H1 (cell line): Measurements from ENCODE around the gene FOLR1. TPM values are rescaled to one million over a fixed set of nuclear protein-coding genes. Genes with fewer than 3 reads are reported as not detected.

ENCODE experiments used
- CTCF ChIA-PET: fragments of 300-600 bp; sonication (Branson Sonifier 250); formaldehyde crosslinking; loops from one replicate; lab custom pipeline; 2021; ENCODE audit not compliant: partially characterized antibody; lab: Charles Lee
- POLR2A ChIA-PET: fragments of 300-600 bp; sonication (Branson Sonifier 250); formaldehyde crosslinking; loops from one replicate; lab custom pipeline; 2021; ENCODE audit warnings: inconsistent platforms; ENCODE audit not compliant: partially characterized antibody; lab: Charles Lee
- DNase-seq, 2 experiments: peaks; one replicate each; pipeline versions ENCODE4 v3.0.0 to v3.0.0-alpha.2; 2010 to 2022; ENCODE audit warnings: low spot score in 2 of 2, low read depth in 1 of 2, mixed read lengths in 1 of 2
- FAIRE-seq: peaks from 2 replicates; lab custom pipeline; 2011; peaks lifted over from hg19 to GRCh38; lab: Jason Lieb, UNC
- H2AFZ ChIP-seq: 2 replicates; pipeline ENCODE4 v1.8.1; 2012; ENCODE audit warnings: low read length, inconsistent platforms
- H2AK5ac ChIP-seq: 2 replicates; pipeline ENCODE4 v1.6.1; 2013; ENCODE audit warnings: low read depth, low read length
- H2BK120ac ChIP-seq: replicated peaks from 2 replicates; pipeline ENCODE3; 2013; ENCODE audit warnings: low read depth, low read length, inconsistent platforms
- H2BK12ac ChIP-seq: 2 replicates; pipeline ENCODE4 v1.6.1; 2013; ENCODE audit warnings: low read depth, low read length
- H2BK15ac ChIP-seq: 2 replicates; pipeline ENCODE4 v1.6.1; 2013; ENCODE audit warnings: low read length
- H2BK20ac ChIP-seq: 2 replicates; pipeline ENCODE4 v1.6.1; 2013; ENCODE audit warnings: low read length
- H2BK5ac ChIP-seq: 2 replicates; pipeline ENCODE4 v1.6.1; 2013; ENCODE audit warnings: low read depth, low read length
- H3K14ac ChIP-seq: 2 replicates; pipeline ENCODE4 v1.6.1; 2013; ENCODE audit warnings: inconsistent platforms; ENCODE audit not compliant: insufficient read length
- H3K18ac ChIP-seq: 2 replicates; pipeline ENCODE4 v1.6.1; 2013; ENCODE audit warnings: low read length; ENCODE audit errors: extremely low read depth
- H3K23ac ChIP-seq: 2 replicates; pipeline ENCODE4 v1.6.1; 2013; ENCODE audit warnings: inconsistent platforms; ENCODE audit not compliant: insufficient read length
- H3K23me2 ChIP-seq: 2 replicates; pipeline ENCODE4 v1.6.1; 2013; ENCODE audit warnings: low read depth, low read length
- H3K27ac ChIP-seq: 2 replicates; pipeline ENCODE4 v1.6.1; 2011; ENCODE audit warnings: low read depth, low read length, inconsistent platforms
- H3K27me3 ChIP-seq, 4 experiments: replicated peaks in 1 of 4; 1 replicate in 1 of 4; 2 replicates in 3 of 4; pipeline versions ENCODE4 v1.6.1 to v1.8.1; 2011 to 2013; ENCODE audit warnings: low read length in 3 of 4, mild to moderate bottlenecking in 3 of 4, inconsistent platforms in 2 of 4, mixed read lengths in 2 of 4, moderate library complexity in 1 of 4; ENCODE audit not compliant: control insufficient read depth in 3 of 4, insufficient read depth in 3 of 4; ENCODE audit errors: extremely low read depth in 1 of 4
- H3K36me3 ChIP-seq, 4 experiments: 2 replicates each; pipeline versions ENCODE4 v1.6.1 to v1.8.1; 2011 to 2013; ENCODE audit warnings: mild to moderate bottlenecking in 4 of 4, low read length in 3 of 4, moderate library complexity in 2 of 4, control low read depth in 1 of 4, inconsistent platforms in 1 of 4; ENCODE audit not compliant: insufficient read depth in 4 of 4, control insufficient read depth in 2 of 4
- H3K4ac ChIP-seq: replicated peaks from 2 replicates; pipeline ENCODE3; 2013; ENCODE audit warnings: low read length, low read depth, mixed read lengths, inconsistent platforms; ENCODE audit not compliant: insufficient read length
- H3K4me1 ChIP-seq, 4 experiments: replicated peaks in 1 of 4; 1 replicate in 1 of 4; 2 replicates in 3 of 4; pipeline versions ENCODE4 v1.6.1 to v1.8.1; 2011 to 2013; ENCODE audit warnings: low read length in 3 of 4, inconsistent platforms in 2 of 4, mixed read lengths in 1 of 4; ENCODE audit not compliant: insufficient read depth in 4 of 4, control insufficient read depth in 3 of 4
- H3K4me2 ChIP-seq, 2 experiments: 2 replicates each; pipeline versions ENCODE4 v1.6.1 to v1.8.1; 2011 to 2013; ENCODE audit warnings: low read depth in 2 of 2, low read length in 2 of 2, control low read depth in 1 of 2, inconsistent platforms in 1 of 2, mild to moderate bottlenecking in 1 of 2; ENCODE audit not compliant: insufficient read depth in 1 of 2
- H3K4me3 ChIP-seq, 4 experiments: fragments of 200-600, 300-600 bp in 1 of 4; sonication (generic), shearing (Covaris generic), sonication (Bioruptor Twin) in 1 of 4; 2 replicates each; pipeline versions ENCODE4 v1.5.1 to v1.8.1; 2011 to 2016; ENCODE audit warnings: low read length in 4 of 4, low read depth in 3 of 4, control low read depth in 2 of 4, inconsistent platforms in 2 of 4, mild to moderate bottlenecking in 2 of 4, mixed read lengths in 1 of 4, moderate library complexity in 1 of 4; ENCODE audit not compliant: insufficient read depth in 2 of 4; ENCODE audit errors: extremely low read depth in 1 of 4
- H3K56ac ChIP-seq: replicated peaks from 2 replicates; pipeline ENCODE3; 2013; ENCODE audit warnings: low read depth, mild to moderate bottlenecking, mixed read lengths, low read length, inconsistent platforms; ENCODE audit not compliant: insufficient read length
- H3K79me1 ChIP-seq: 2 replicates; pipeline ENCODE4 v1.6.1; 2013; ENCODE audit warnings: low read depth, low read length, control low read depth
- H3K79me2 ChIP-seq, 2 experiments: 2 replicates each; pipeline versions ENCODE4 v1.6.1 to v1.8.1; 2012 to 2013; ENCODE audit warnings: low read length in 2 of 2, mild to moderate bottlenecking in 2 of 2, inconsistent platforms in 1 of 2; ENCODE audit not compliant: insufficient read depth in 2 of 2, control insufficient read depth in 1 of 2
- H3K9ac ChIP-seq, 4 experiments: replicated peaks in 1 of 4; 1 replicate in 1 of 4; 2 replicates in 3 of 4; pipeline versions ENCODE4 v1.6.1 to v1.8.1; 2011 to 2013; ENCODE audit warnings: low read depth in 3 of 4, low read length in 3 of 4, control low read depth in 2 of 4, mild to moderate bottlenecking in 2 of 4, moderate library complexity in 2 of 4, inconsistent platforms in 1 of 4; ENCODE audit errors: extremely low read depth in 1 of 4
- H3K9me3 ChIP-seq, 2 experiments: 2 replicates each; pipeline versions ENCODE4 v1.6.1 to v1.8.1; 2012 to 2013; ENCODE audit warnings: mild to moderate bottlenecking in 2 of 2, moderate library complexity in 2 of 2, control low read depth in 1 of 2, inconsistent platforms in 1 of 2, low read depth in 1 of 2, low read length in 1 of 2, mixed read lengths in 1 of 2; ENCODE audit not compliant: insufficient read depth in 2 of 2
- H4K20me1 ChIP-seq, 2 experiments: replicated peaks in 1 of 2; 2 replicates each; pipeline versions ENCODE3 to v1.8.1; 2011 to 2013; ENCODE audit warnings: inconsistent platforms in 2 of 2, low read length in 2 of 2, mild to moderate bottlenecking in 1 of 2; ENCODE audit not compliant: insufficient read depth in 2 of 2, control insufficient read depth in 1 of 2
- H4K5ac ChIP-seq: 2 replicates; pipeline ENCODE4 v1.6.1; 2013; ENCODE audit warnings: low read length, low read depth, mixed read lengths, inconsistent platforms; ENCODE audit not compliant: insufficient read length
- H4K8ac ChIP-seq: 2 replicates; pipeline ENCODE4 v1.8.0; 2013; ENCODE audit warnings: mild to moderate bottlenecking, moderate library complexity, low read length, inconsistent platforms; ENCODE audit not compliant: insufficient read depth; ENCODE audit errors: extremely low read depth
- H4K91ac ChIP-seq: replicated peaks from 2 replicates; pipeline ENCODE3; 2013; ENCODE audit warnings: low read length, mixed read lengths, inconsistent platforms; ENCODE audit not compliant: insufficient read length
- CHD1 ChIP-seq: IDR thresholded peaks from 2 replicates; pipeline ENCODE4 v1.6.1; 2012; ENCODE audit warnings: low read depth, low read length, improper control_type of control experiment
- CTBP2 ChIP-seq: IDR thresholded peaks from 2 replicates; pipeline ENCODE4 v1.7.0; 2011; ENCODE audit warnings: borderline replicate concordance, mild to moderate bottlenecking, moderate library complexity, mixed read lengths, low read length; ENCODE audit not compliant: insufficient read depth, insufficient read length
- FOSL1 ChIP-seq: IDR thresholded peaks from 2 replicates; pipeline ENCODE4 v1.6.1; 2011; ENCODE audit warnings: mild to moderate bottlenecking, low read depth, low read length, moderate library complexity; ENCODE audit not compliant: insufficient read depth
- MAFK ChIP-seq: IDR thresholded peaks from 2 replicates; pipeline ENCODE4 v1.6.1; 2012; ENCODE audit warnings: low read depth, mild to moderate bottlenecking, improper control_type of control experiment, low read length
- PHF8 ChIP-seq: fragments of 200-600 bp; sonication (generic); conservative IDR thresholded peaks from 2 replicates; pipeline ENCODE4 v1.7.1; 2012; ENCODE audit warnings: low read depth, mild to moderate bottlenecking, inconsistent platforms, low read length, moderate library complexity
- POLR2AphosphoS5 ChIP-seq: IDR thresholded peaks from 2 replicates; pipeline ENCODE4 v1.6.1; 2011; ENCODE audit warnings: low read depth, low read length
- RAD21 ChIP-seq, 2 experiments: IDR thresholded peaks in 1 of 2; conservative IDR thresholded peaks in 1 of 2; 2 replicates each; pipeline ENCODE4 v1.6.1; 2011; ENCODE audit warnings: low read depth in 2 of 2, low read length in 2 of 2, improper control_type of control experiment in 1 of 2, inconsistent platforms in 1 of 2, mild to moderate bottlenecking in 1 of 2, moderate library complexity in 1 of 2
- RNF2 ChIP-seq: fragments of 200-900, 300-1000 bp; sonication (generic); IDR thresholded peaks from 2 replicates; pipeline ENCODE4 v1.7.1; 2016; ENCODE audit warnings: borderline replicate concordance, low read depth, mild to moderate bottlenecking, antibody characterized with exemption, low read length; ENCODE audit not compliant: poor library complexity, severe bottlenecking; ENCODE audit errors: missing control alignments
- SIRT6 ChIP-seq: IDR thresholded peaks from one replicate; pipeline ENCODE4 v1.7.1; 2012; ENCODE audit warnings: low read length, inconsistent platforms
- TBP ChIP-seq: IDR thresholded peaks from 2 replicates; pipeline ENCODE4 v1.6.1; 2011; ENCODE audit warnings: low read depth, low read length, improper control_type of control experiment
- YY1 ChIP-seq: IDR thresholded peaks from 2 replicates; pipeline ENCODE4 v1.6.1; 2011; ENCODE audit warnings: low read depth, mild to moderate bottlenecking, low read length
- ZNF274 ChIP-seq: IDR thresholded peaks from 2 replicates; pipeline ENCODE4 v1.7.0; 2012; ENCODE audit warnings: low read length, borderline replicate concordance; ENCODE audit errors: extremely low read depth
- WGBS, 2 experiments: shearing (Covaris generic) in 1 of 2; methylation state at CpG; one replicate each; pipeline versions ENCODE4 v1.1.6 to v1.1.7; 2013 to 2015; ENCODE audit warnings: low lambda C conversion rate in 2 of 2, mixed read lengths in 2 of 2, inconsistent platforms in 1 of 2, low coverage in 1 of 2, missing lambda C conversion rate in 1 of 2; ENCODE audit not compliant: insufficient replicate concordance in 2 of 2, insufficient coverage in 1 of 2, insufficient read length in 1 of 2; ENCODE audit errors: extremely low coverage in 1 of 2, missing lambda C conversion rate in 1 of 2; 5-methylcytosine and 5-hydroxymethylcytosine counted together
- polyA plus RNA-seq, 7 experiments: library from polyadenylated mRNA; depleted of rRNA in 3 of 7; stranded (reverse) in 5 of 7; unstranded in 2 of 7; fragments of >200 nt in 5 of 7; fragments of 200-250 nt in 2 of 7; gene quantifications; 1 replicate in 5 of 7; 2 replicates in 1 of 7; 4 replicates in 1 of 7; pipeline versions ENCODE4 v1.2.1 to v1.2.3, GENCODE V29; 2011 to 2013; ENCODE audit warnings: missing spikeins in 2 of 7, mixed read lengths in 2 of 7
- total RNA-seq: library from RNA; stranded (reverse); fragmentation: NEBNext Ultra II Directional; extraction: Animal tissue kit (Norgen Biotek cat#: 25700); gene quantifications from 2 replicates; pipeline ENCODE4 v1.2.1, GENCODE V29; 2021

FOLR1 gene
- total and polyA plus RNA-seq, 2 of the 8 experiments (the other 6 are each of a cell fraction or from before 2014, with no cell fraction given), result 1.3 TPM; not detected in 1

- Histone ChIP-seq H3K56ac (no peak overlapping the region), H3K4ac (no peak overlapping the region), H3K4me3 (no peak overlapping the region), H3K79me1 (no peaks in the 10 kb centered on the region), H2BK20ac (no peak overlapping the region), H3K9me3 (no peaks in the 10 kb centered on the region), H3K36me3 (no peaks in the 10 kb centered on the region), H3K27me3 (no peaks in the 10 kb centered on the region), H4K91ac (no peak overlapping the region), H2AFZ (no peak overlapping the region), H2BK120ac (no peak overlapping the region), H2AK5ac (no peak overlapping the region), H2BK5ac (no peak overlapping the region), H4K20me1 (no peaks in the 10 kb centered on the region), H3K4me2 (no peak overlapping the region), H3K23ac (no peak overlapping the region), H3K4me1 (no peaks in the 10 kb centered on the region), H2BK15ac (no peak overlapping the region), H2BK12ac (no peak overlapping the region), H3K27ac (no peak overlapping the region), H3K14ac (no peak overlapping the region), H3K18ac (no peak overlapping the region), H4K8ac (no peak overlapping the region), H3K79me2 (no peaks in the 10 kb centered on the region), H3K23me2 (no peaks in the 10 kb centered on the region), H4K5ac (no peak overlapping the region), H3K9ac (no peak overlapping the region)
- CTCF ChIA-PET, result interaction anchor here (0.7 to 2.5 kb wide), 9 partner anchors 9 to 175 kb away, joined by 3 to 17 read pairs (median 3); no protein-coding TSS in a partner anchor
- DNase-seq (no peak), FAIRE-seq (no peak)
- 85% methylated on average over 5 of the region's 7 CpGs; no CpG with 5 or more reads in 1 of the 2 experiments for WGBS, 2 experiments
- POLR2A ChIA-PET, result interaction anchor here (1.2 kb wide), 1 partner anchor 67 kb away, joined by 3 read pairs; the partner anchor contains the start of gene ANAPC15
- TF ChIP-seq SIRT6, result no peak
- no peak for TF ChIP-seq PHF8
- TF ChIP-seq RNF2, result no peak
- TF ChIP-seq RAD21 (IDR thresholded peaks at IDR 0.05 in 1 of 2, conservative IDR thresholded peaks at IDR 0.05 in 1 of 2; ENCODE audit: low read depth in 2 of 2, low read length in 2 of 2), result no peak
- TF ChIP-seq YY1, result no peak
- no peak for TF ChIP-seq TBP
- no peak for TF ChIP-seq POLR2AphosphoS5
- no peak for TF ChIP-seq MAFK
- no peak for TF ChIP-seq CTBP2
- no peak for TF ChIP-seq CHD1
- TF ChIP-seq FOSL1, result no peak
- TF ChIP-seq ZNF274, result no peak
These were observed 12.7 kb upstream of the FOLR1 start for GRCh38 chr11:72179049-72179803.
